ENCODE measurements around the gene CCDC85B.

Gene CCDC85B

GRCh38 chr11:65860278-65861164, 30.0 kb upstream of the CCDC85B start, which contains the start of gene MUS81:
MUS81 (plus strand) TSS chr11:65860433; CDS start chr11:65860754, 321 bp downstream.
- H3K9ac ChIP-seq (ENCODE audit: low read length), result peak within 1 kb of the TSS; percentile 87
- peak within 1 kb of the TSS; percentile 88 for H3K4me2 ChIP-seq (ENCODE audit: low read length)
- no peaks in the 10 kb centered on the region for H3K9me3 ChIP-seq (ENCODE audit: low read length)
- H3K4me3 ChIP-seq (ENCODE audit: low read depth, low read length, poor library complexity, severe bottlenecking), result peak within 1 kb of the TSS; percentile 99
- H3K79me2 ChIP-seq (ENCODE audit: insufficient read depth, low read length), result peaks cover 23% of the 10 kb centered on the region
- H3K36me3 ChIP-seq (ENCODE audit: insufficient read depth, low read length), result peaks cover 64% of the 10 kb centered on the region
- 0 out of 2 replicates have a peak, but pooled peaks cover 5% of the 10 kb centered on the region for H3F3A ChIP-seq (ENCODE audit: insufficient read depth, low read length)
- no peaks in the 10 kb centered on the region for H3K27me3 ChIP-seq (ENCODE audit: insufficient read depth, low read length)
- peaks cover 5% of the 10 kb centered on the region; the same call in 1 of the 2 replicates for H4K20me1 ChIP-seq (ENCODE audit: insufficient read depth, low read length)
- H3K4me1 ChIP-seq (ENCODE audit: insufficient read depth, low read length, severe bottlenecking), result peaks cover 32% of the 10 kb centered on the region
- H3K9me2 ChIP-seq (ENCODE audit: low read depth, low read length), result no peaks in the 10 kb centered on the region
- TF ChIP-seq EZH2 (IDR thresholded peaks at IDR 0.05; ENCODE audit: borderline replicate concordance, low read length) (no peak), CTCF (IDR thresholded peaks at IDR 0.05; ENCODE audit: low read length) (peak; percentile 93)
- H2AFZ ChIP-seq (ENCODE audit: low read length), result no peak within 1 kb of the TSS
- peak within 1 kb of the TSS; percentile 94 for H3K27ac ChIP-seq (ENCODE audit: low read depth, low read length, poor library complexity, severe bottlenecking)

- H3K36me3 ChIP-seq (ENCODE audit: insufficient read depth, low read length), result peaks cover 64% of the 10 kb centered on the region
- peak overlapping the region; percentile 87 for H3K9ac ChIP-seq (ENCODE audit: low read length)
- H3K27ac ChIP-seq (ENCODE audit: low read depth, low read length, poor library complexity, severe bottlenecking), result peak overlapping the region; percentile 94
- TF ChIP-seq EZH2 (IDR thresholded peaks at IDR 0.05; ENCODE audit: borderline replicate concordance, low read length) (no peak), CTCF (IDR thresholded peaks at IDR 0.05; ENCODE audit: low read length) (no peak)
- peaks cover 20% of the 10 kb centered on the region for H3K79me2 ChIP-seq (ENCODE audit: insufficient read depth, low read length)
- no peaks in the 10 kb centered on the region for H3K27me3 ChIP-seq (ENCODE audit: insufficient read depth, low read length)
- H3K9me3 ChIP-seq (ENCODE audit: low read length), result no peaks in the 10 kb centered on the region
- H3K4me2 ChIP-seq (ENCODE audit: low read length), result peak overlapping the region; percentile 82
- no peak overlapping the region for H2AFZ ChIP-seq (ENCODE audit: low read length)
- peaks cover 5% of the 10 kb centered on the region; the same call in 1 of the 2 replicates for H4K20me1 ChIP-seq (ENCODE audit: insufficient read depth, low read length)
- peak overlapping the region; percentile 99 for H3K4me3 ChIP-seq (ENCODE audit: low read depth, low read length, poor library complexity, severe bottlenecking)
- H3K4me1 ChIP-seq (ENCODE audit: insufficient read depth, low read length, severe bottlenecking), result peaks cover 31% of the 10 kb centered on the region
- no peaks in the 10 kb centered on the region for H3K9me2 ChIP-seq (ENCODE audit: low read depth, low read length)
- H3F3A ChIP-seq (ENCODE audit: insufficient read depth, low read length), result 0 out of 2 replicates have a peak, but pooled peaks cover 5% of the 10 kb centered on the region
These were observed 29.3 kb upstream of the CCDC85B start for GRCh38 chr11:65861165-65861505.

- Histone ChIP-seq H2AFZ (ENCODE audit: low read length) (no peak overlapping the region), H3K4me1 (ENCODE audit: insufficient read depth, low read length, severe bottlenecking) (peaks cover 26% of the 10 kb centered on the region), H3K27ac (ENCODE audit: low read depth, low read length, poor library complexity, severe bottlenecking) (no peak overlapping the region), H3K4me2 (ENCODE audit: low read length) (peak overlapping the region; percentile 82), H3F3A (ENCODE audit: insufficient read depth, low read length) (0 out of 2 replicates have a peak, but pooled peaks cover 5% of the 10 kb centered on the region), H3K79me2 (ENCODE audit: insufficient read depth, low read length) (peaks cover 14% of the 10 kb centered on the region), H3K9me3 (ENCODE audit: low read length) (no peaks in the 10 kb centered on the region), H3K27me3 (ENCODE audit: insufficient read depth, low read length) (no peaks in the 10 kb centered on the region), H3K9me2 (ENCODE audit: low read depth, low read length) (no peaks in the 10 kb centered on the region), H4K20me1 (ENCODE audit: insufficient read depth, low read length) (peaks cover under 1% of the 10 kb centered on the region; the same call in 1 of the 2 replicates), H3K4me3 (ENCODE audit: low read depth, low read length, poor library complexity, severe bottlenecking) (peak overlapping the region; percentile 99), H3K9ac (ENCODE audit: low read length) (peak overlapping the region; percentile 87), H3K36me3 (ENCODE audit: insufficient read depth, low read length) (peaks cover 63% of the 10 kb centered on the region)
- TF ChIP-seq EZH2 (IDR thresholded peaks at IDR 0.05; ENCODE audit: borderline replicate concordance, low read length), result no peak
- no peak for TF ChIP-seq CTCF (IDR thresholded peaks at IDR 0.05; ENCODE audit: low read length)
These were observed 28.8 kb upstream of the CCDC85B start for GRCh38 chr11:65861533-65862183.
